EH (cell line): Measurements from ENCODE around the gene C5orf52.
"Not testable (repeated sequence)": the region's sequence is repeated elsewhere in the genome, so short reads cannot be mapped to it uniquely, and the experiment has no call there.

Source experiments
- DNase-seq: peaks from one replicate; pipeline ENCODE4 v3.0.0-alpha.2; 2015; ENCODE audit warnings: low read depth

Gene C5orf52

DNA sequence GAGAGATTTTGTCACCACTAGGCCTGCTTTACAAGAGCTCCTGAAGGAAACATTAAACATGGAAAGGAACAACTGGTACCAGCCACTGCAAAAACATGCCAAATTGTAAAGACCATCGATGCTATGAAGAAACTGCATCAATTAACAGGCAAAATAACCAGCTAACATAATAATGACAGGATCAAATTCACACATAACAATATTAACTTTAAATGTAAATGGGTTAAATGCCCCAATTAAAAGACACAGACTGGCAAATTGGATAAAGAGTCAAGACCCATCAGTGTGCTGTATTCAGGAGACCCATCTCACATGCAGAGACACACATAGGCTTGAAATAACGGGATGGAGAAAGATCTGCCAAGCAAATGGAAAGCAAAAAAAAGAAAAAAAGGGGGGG, 51.6 kb downstream of the C5orf52 start:
- not testable (repeated sequence) for DNase-seq

GRCh38 chr5:157726607-157727006, 55.3 kb downstream of the C5orf52 start:
- DNase-seq: not testable (repeated sequence)

GRCh38 chr5:157727858-157728257, 56.5 kb downstream of the C5orf52 start:
- DNase-seq: not testable (repeated sequence)
